ENCODE data around the gene RPL23. TPM values are rescaled to one million over a fixed set of nuclear protein-coding genes. Genes with fewer than 3 reads are reported as not detected.

The RPL23 gene
- total RNA-seq, 2 experiments from 2014 or later, result 1,956 to 1,966 TPM

GRCh38 chr17:38798614-38799500 lies 54.7 kb downstream of the RPL23 start:
- Mint-ChIP-seq H3K27ac (peak overlapping the region; percentile 89), H3K36me3 (peaks cover 33% of the 10 kb centered on the region), H3K9me3 (no peaks in the 10 kb centered on the region), H3K27me3 (no peaks in the 10 kb centered on the region), H3K4me1 (peaks cover 37% of the 10 kb centered on the region), H3K4me3 (peak overlapping the region; percentile 94)
- DNase-seq, result peak; percentile 62

Other genes starting within 250 kb of the RPL23 start
- under 1 TPM; 0.37 to 0.42 TPM for gene SRCIN1, start 247.8 kb downstream of the RPL23 start, total RNA-seq
- gene EPOP, start 178.8 kb downstream of the RPL23 start, total RNA-seq, result 10 to 100 TPM; 33.6 to 33.7 TPM
- 100 to 1,000 TPM; 125 to 130 TPM for gene MLLT6, start 148.4 kb downstream of the RPL23 start, total RNA-seq
- gene CISD3, start 123.4 kb downstream of the RPL23 start, total RNA-seq, result 10 to 100 TPM; 54.3 to 57.4 TPM
- gene PCGF2, start 105.4 kb downstream of the RPL23 start, total RNA-seq, result under 1 TPM; 0.40 to 0.74 TPM
- 100 to 1,000 TPM; 284 to 288 TPM for gene PSMB3, start 101.0 kb downstream of the RPL23 start, total RNA-seq
- 10 to 100 TPM; 39.6 to 41.1 TPM for gene PIP4K2B, start 54.2 kb downstream of the RPL23 start, total RNA-seq
- 10 to 100 TPM; 22.3 to 25.6 TPM for gene CWC25, start 28.4 kb downstream of the RPL23 start, total RNA-seq
- 100 to 1,000 TPM; 131 TPM for gene LASP1, start 16.3 kb upstream of the RPL23 start, total RNA-seq
- under 1 TPM in 1 of 2 experiments, not detected in 1; 0.12 TPM for gene FBXO47, start 113.7 kb upstream of the RPL23 start, total RNA-seq